H1 (cell line): ENCODE results near the gene RAMACL. TPM values are rescaled to one million over a fixed set of nuclear protein-coding genes. Genes with fewer than 3 reads are reported as not detected.

Experiments
- ASH2L ChIP-seq: fragments of 200-600, 300-600 bp; sonication (generic); IDR thresholded peaks from one replicate; pipeline ENCODE4 v1.7.1; 2017; ENCODE audit warnings: low read length
- EP300 ChIP-seq, 2 experiments: IDR thresholded peaks; 1 replicate in 1 of 2; 2 replicates in 1 of 2; pipeline ENCODE4 v1.6.1; 2011 to 2012; ENCODE audit warnings: low read depth in 2 of 2, low read length in 2 of 2, mild to moderate bottlenecking in 2 of 2, borderline replicate concordance in 1 of 2, inconsistent platforms in 1 of 2, moderate library complexity in 1 of 2
- JUND ChIP-seq: IDR thresholded peaks from 2 replicates; pipeline ENCODE4 v1.6.1; 2011; ENCODE audit warnings: mild to moderate bottlenecking, improper control_type of control experiment, low read length
- RNF2 ChIP-seq: fragments of 200-900, 300-1000 bp; sonication (generic); IDR thresholded peaks from 2 replicates; pipeline ENCODE4 v1.7.1; 2016; ENCODE audit warnings: borderline replicate concordance, low read depth, mild to moderate bottlenecking, antibody characterized with exemption, low read length; ENCODE audit not compliant: poor library complexity, severe bottlenecking; ENCODE audit errors: missing control alignments
- SP1 ChIP-seq: IDR thresholded peaks from 2 replicates; pipeline ENCODE4 v1.6.1; 2011; ENCODE audit warnings: low read depth, low read length
- polyA plus RNA-seq, 7 experiments: library from polyadenylated mRNA; depleted of rRNA in 3 of 7; stranded (reverse) in 5 of 7; unstranded in 2 of 7; fragments of >200 nt in 5 of 7; fragments of 200-250 nt in 2 of 7; gene quantifications; 1 replicate in 5 of 7; 2 replicates in 1 of 7; 4 replicates in 1 of 7; pipeline versions ENCODE4 v1.2.1 to v1.2.3, GENCODE V29; 2011 to 2013; ENCODE audit warnings: missing spikeins in 2 of 7, mixed read lengths in 2 of 7
- total RNA-seq: library from RNA; stranded (reverse); fragmentation: NEBNext Ultra II Directional; extraction: Animal tissue kit (Norgen Biotek cat#: 25700); gene quantifications from 2 replicates; pipeline ENCODE4 v1.2.1, GENCODE V29; 2021

RAMACL gene
- total and polyA plus RNA-seq, 2 of the 8 experiments (the other 6 are each of a cell fraction or from before 2014, with no cell fraction given): 0.23 to 0.97 TPM

DNA sequence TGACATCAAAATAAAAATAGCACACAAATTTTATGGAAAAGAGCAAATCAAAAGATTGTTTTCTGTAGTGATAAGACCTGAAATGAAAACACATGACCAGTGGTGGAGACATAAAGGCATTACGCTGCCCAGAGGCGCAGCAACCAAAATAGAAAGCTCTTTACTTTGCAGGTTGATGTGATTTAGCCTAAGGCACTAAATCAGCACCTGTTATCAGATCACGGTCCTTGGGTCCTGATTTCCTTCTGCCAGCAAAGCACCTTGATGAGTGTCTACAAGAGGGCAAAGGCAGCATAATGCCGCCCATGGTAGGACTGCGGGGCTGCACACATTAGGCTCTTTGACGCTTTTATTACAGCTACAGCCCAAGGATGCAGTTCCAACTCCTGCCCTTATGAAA, 19.3 kb upstream of the RAMACL start (continued):
- TF ChIP-seq EP300 (IDR thresholded peaks at IDR 0.05; ENCODE audit: borderline replicate concordance in 1 of 2, low read depth in 2 of 2, low read length in 2 of 2): no peak
- no peak for TF ChIP-seq RNF2
- TF ChIP-seq SP1: no peak
- TF ChIP-seq ASH2L: no peak
- no peak for TF ChIP-seq JUND
